Activated CD8-positive, alpha-beta memory T cell treated with anti-CD3 and anti-CD28 coated beads, Interleukin-2, amount 50 U/mL, for 1 hour (primary cell): ENCODE data around the gene SH2B2.
"Not testable (repeated sequence)": the region's sequence is repeated elsewhere in the genome, so short reads cannot be mapped to it uniquely, and the experiment has no call there.

ENCODE experiments used
- DNase-seq: peaks from one replicate; pipeline ENCODE4 v3.0.0-alpha.2; 2020; ENCODE audit errors: extremely low read depth

The SH2B2 gene

DNA sequence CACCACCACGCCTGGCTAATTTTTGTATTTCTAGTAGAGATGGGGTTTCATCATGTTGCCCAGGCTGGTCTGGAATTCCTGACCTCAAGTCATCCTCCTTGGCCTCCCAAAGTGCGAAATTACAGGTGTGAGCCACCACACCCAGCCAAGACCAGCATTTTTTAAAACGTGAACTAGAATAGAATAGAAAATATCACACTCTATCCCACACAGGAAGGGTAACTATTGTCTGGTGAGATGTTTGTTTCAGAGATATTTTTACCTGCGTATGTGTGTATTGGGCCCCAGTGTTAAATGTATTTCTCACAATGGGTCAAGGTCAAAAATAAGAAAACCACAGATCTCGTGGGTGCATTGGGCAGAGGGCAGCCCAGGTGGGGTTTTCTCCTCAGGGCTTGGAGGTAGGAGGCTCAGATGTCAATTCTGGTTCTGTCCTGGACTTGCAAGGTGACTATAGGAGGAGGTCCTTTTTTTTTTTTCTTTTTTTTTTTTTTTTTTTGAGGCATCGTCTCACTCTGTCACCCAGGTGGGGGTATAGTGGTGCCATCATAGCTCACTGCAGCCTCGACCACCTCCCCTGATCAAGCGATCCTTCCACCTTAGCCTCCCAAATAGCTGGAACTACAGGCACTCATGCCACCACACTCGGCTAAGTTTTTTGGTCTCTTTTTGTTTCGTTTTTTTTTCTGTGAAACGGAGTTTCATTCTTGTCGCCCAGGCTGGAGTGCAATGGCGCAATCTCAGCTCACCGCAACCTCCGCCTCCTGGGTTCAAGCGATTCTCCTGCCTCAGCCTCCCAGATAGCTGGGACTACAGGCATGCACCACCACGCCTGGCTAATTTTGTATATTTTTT, 19.0 kb downstream of the SH2B2 start:
- DNase-seq: no peak

DNA sequence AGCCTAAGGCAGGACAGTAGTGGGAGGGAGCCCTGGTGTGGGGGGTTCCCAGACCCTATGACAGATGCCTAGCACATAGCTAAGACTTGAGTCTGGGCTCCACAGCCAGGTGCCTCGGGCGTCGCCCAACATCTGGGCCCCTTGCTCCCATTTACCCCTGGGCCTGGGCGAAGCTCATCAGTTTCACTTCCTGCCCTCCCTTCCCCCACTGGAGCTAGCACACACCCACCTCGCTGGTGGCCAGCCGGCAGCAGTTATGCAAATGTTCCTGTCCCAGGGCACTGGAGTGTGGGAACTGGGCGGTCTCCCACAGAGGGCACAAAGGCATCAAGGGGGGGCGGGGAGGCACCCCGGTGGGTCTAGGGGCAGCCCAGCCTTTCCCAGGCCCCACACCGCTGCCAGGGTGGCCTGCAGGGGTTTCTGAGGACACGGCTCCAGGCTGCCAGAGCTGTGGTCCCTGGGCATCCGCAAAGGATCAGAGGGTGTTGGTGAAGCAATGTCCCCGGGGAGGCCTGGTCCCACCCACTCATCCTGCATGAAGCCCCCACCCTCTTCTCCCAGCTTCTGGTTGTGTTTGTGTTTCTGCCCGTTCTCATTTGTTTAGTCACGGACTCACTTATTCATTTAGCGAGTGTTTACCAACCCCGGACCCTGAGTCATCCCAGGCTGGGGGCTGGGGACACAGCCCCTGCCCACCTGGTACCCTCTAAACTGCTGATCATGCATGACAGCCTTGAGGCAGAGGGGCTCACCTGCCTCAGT, 20.4 kb downstream of the SH2B2 start:
- no peak for DNase-seq

DNA sequence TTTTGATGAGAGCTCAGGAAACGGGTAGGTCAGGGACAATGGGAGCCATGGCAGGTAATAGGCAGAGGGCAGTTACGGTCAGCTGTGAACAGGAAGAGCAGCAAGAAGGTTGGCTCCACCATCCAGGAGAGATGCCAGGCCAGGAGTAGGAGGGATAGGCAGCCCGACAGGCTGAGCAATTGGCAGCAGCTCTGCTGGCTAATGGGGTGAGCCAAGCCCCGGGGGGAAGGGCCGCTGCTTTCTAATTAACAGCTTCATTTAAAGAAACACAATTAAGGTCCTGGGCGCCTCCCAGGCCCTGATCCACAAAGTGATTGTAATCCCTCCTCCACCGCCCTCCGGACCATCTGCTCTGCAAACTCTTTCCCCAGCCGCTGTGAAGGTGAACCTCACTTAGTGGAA, 23.7 kb downstream of the SH2B2 start:
- DNase-seq: no peak

DNA sequence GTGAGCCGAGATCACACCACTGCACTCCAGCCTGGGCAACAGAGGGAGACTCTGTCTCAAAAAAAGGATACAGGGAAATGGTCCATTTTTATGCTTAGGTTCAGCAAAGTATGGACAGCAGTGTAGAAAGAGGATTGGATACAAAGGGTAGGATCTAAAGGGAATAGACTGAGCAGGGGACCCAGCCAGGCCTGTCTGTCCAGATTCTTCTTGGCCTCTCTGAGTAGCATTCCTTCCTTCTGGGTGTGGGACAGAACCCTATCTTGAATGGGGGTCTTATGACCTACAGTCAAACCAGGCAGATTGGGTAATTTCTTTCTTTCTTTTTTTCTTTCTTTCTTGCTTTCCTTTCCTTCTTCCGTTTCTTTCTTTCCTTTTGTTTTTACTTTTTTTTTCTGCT, 25.6 kb downstream of the SH2B2 start:
- no peak for DNase-seq

DNA sequence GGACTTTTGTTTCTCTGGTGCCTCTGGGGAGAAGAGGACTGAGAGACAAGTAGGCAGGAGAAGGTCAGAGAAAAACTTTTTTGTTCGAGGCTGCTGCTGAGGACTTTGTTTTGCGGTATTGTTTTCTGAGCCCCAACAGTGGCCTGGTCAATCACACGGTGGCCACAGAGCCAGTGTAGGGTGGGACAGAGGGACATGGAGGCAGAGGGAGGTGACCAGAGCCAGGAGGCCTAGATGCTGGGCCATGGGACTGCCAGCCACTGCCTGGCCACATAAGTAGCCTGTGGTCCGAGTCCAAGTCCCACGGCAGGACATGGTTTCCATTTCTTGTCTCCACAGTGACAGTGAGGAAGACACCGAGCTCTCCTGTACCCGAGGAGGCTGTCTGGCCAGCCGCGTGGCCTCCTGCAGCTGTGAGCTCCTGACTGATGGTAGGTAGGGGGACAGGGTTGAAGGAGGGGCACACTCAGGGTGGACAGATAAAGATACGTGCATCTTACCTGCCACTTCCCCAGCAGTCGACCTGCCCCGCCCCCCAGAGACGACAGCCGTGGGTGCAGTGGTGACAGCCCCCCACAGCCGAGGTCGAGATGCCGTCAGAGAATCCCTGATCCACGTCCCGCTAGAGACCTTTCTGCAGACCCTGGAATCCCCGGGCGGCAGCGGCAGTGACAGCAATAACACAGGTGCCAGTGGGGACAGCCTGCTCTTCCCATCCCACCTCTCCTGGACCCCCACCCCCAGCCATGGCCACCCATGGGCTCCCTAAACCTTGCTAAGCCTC, 27.5 kb downstream of the SH2B2 start:
- DNase-seq: no peak

DNA sequence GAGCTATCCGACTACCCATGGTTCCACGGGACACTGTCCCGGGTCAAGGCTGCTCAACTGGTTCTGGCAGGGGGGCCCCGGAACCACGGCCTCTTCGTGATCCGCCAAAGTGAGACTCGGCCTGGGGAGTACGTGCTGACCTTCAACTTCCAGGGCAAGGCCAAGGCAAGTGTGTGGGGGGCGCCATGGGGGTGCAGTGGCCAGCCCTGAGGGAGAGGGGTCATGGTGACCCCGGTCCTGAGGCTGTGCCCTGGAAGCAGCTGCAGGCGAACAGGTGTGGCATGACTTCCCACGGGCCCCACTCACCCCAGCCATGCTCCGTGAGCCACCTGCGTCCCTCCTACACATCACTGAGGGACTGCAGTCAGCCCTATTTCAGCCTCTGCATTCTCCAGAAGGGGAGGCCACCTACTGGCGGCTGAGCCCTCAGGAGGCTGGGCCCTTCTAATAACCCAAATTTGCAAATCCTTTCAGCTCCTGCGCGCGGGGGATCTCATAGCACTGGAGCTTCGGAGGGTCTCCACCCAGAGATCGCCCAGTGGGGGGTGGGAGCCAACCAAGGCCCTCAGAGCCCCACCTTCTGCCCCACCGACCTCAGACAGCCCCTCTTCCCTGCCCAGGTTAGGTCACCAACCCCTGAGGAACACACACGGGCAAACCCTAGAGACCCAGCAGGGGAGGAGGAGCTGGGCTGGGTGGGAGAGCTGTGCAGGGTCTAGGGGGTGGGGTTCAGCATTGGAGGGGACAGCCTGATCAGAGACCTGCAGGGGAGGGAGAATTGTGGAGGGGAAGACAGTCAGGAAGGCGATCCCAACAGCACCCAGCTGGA, 30.8 kb downstream of the SH2B2 start:
- DNase-seq: no peak

DNA sequence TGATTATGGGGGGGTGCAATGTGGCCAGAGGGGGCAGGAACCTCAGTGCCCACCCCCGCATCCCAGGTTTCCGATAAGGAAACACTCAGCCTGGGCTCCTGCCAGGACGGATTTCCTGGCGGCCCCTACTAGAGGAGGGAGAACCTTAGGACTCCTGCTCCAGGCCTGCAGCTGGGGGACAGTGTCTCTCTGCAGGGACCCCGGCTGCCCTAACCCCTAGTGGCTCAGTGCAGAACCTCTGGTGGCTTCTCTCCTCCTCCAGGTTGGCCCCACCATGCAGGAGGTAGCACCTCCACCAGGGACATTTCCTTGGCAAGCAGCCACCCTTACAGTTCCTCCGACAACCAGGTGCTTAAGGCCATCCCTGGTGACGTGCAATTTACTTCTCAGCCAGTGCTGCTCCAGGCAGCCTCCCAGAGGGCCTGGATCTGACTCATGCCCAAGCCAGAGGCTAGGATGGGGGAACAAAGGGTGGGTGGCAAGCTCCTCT, 31.9 kb downstream of the SH2B2 start:
- DNase-seq: no peak

DNA sequence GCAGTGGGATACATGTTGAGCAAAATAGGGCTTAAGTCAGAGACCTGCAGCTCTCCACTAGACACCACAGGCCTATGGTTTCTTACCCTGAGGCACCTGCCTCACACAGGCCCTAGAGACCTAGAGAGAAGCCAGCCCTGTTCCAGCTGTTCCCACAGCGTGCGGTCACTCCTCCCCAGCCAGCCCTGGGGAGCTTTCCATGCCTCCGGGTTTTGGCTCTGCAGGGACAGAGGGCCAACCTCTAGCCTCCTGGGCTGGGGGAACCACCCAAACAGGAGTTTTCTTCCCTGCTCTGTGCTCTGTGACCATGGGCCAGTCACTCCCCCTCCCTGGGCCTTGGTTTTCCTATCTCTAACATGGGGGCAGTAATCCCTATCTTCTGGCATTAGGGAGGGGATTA, 33.0 kb downstream of the SH2B2 start:
- no peak for DNase-seq

DNA sequence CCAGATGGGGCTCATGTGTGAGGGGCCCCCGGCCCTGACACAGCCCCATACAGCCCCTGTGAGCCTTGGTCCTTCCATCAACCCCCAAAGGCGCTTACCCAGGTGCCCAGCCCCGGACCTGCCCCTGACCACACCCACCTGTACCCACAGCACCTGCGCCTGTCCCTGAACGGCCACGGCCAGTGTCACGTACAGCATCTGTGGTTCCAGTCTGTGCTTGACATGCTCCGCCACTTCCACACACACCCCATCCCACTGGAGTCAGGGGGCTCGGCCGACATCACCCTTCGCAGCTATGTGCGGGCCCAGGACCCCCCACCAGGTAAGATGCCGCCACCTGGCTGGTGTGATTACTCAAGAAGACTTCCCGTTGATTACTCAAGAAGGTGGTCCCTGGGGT, 33.5 kb downstream of the SH2B2 start:
- no peak for DNase-seq

DNA sequence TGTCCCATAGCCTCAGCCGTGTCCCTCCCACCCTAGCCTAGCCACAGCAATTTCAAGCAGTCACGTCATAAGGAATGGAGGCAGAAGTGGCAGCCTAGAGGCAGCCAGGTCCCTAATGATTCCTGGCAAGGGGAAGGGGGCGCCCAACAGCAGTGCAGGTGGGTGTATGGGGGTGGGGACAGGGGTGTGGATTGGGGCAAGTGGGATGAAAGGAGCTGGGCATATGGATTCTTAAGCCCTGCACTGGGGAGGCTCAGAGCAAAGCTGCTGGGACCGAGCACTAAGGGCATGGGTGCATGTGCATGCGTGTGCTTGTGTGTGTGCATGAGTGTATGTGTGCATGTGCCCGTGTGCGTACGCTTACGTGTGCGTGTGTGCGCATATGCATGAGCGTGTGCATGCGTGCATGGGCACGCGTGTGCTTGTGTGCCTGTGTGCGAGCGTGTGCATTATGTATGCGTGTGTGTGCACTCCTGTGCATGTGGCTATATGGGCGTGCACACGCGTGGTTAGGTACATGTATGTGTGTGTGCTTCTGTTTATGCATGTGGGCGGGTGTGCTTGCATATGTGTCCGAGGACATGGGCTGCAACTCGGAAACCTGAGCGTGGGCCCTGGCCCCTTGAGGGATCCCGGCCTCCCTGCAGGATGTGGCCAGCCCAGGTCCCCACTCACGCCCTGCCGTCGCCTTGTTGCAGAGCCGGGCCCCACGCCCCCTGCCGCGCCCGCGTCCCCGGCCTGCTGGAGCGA, 34.1 kb downstream of the SH2B2 start:
- DNase-seq: no peak

DNA sequence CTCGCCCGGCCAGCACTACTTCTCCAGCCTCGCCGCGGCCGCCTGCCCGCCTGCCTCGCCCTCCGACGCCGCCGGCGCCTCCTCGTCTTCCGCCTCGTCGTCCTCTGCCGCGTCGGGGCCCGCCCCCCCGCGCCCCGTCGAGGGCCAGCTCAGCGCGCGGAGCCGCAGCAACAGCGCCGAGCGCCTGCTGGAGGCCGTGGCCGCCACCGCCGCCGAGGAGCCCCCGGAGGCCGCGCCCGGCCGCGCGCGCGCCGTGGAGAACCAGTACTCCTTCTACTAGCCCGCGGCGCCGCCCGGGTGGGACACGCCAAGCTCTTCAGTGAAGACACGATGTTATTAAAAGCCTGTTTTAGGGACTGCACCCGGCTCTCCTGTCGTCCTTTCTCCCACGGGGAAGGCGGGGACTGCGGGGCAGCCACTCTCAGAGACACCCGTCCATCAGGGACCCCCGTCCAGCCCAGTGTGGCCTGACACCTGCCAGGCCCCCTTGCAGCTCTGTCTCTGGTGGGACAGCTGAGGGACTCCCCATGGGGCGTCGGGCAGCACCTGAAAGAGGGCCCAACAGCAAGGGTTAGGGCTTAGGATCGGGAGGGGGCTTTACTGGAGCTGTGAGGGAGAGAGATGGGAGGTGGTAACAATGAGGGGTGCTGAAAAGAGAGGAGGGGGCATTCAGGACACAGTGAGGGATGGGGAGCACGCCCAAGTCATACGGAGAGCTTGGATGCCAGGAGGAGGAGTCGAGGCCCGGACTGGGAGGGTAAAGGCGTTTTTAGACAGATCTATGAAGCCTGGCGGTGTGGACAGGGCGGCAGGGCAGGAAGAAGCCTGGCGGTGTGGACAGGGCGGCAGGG, 34.9 kb downstream of the SH2B2 start:
- DNase-seq: no peak

DNA sequence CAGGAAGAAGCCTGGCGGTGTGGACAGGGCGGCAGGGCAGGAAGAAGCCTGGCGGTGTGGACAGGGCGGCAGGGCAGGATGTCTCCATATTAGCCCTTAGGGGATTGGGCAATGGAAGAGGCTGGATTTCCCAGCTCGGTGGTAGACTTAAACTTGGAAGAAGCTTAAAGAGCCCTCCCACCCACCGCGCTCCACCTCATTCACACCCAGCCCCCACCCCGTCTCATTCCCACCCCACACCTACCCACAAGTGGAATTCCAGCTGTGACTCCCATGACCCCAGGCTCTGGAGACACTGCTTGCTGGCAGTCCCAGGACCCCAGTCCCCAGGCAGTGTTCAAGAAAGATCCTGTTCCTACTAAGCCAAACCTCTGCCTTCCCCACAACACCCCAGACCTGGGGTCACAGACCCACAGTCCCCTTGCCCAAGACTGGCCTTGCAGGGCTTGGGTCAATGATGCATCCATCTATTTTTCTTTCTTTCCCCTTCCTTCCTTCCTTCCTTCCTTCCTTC, 35.6 kb downstream of the SH2B2 start:
- DNase-seq: no peak

DNA sequence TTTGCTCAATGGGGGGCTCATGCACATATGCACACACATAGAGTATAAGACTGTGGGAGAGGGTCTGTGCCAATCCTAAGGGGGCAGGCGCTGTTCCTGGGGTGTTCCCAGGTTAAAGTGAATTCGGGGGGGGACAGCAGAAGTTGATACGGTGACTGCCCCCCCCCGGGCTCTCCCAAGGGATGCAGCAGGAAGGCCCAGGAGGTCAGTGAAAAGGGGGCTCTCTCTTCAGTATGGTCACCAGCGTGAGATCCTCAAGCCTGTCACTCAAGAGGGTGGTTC, 37.2 kb downstream of the SH2B2 start:
- DNase-seq: no peak

DNA sequence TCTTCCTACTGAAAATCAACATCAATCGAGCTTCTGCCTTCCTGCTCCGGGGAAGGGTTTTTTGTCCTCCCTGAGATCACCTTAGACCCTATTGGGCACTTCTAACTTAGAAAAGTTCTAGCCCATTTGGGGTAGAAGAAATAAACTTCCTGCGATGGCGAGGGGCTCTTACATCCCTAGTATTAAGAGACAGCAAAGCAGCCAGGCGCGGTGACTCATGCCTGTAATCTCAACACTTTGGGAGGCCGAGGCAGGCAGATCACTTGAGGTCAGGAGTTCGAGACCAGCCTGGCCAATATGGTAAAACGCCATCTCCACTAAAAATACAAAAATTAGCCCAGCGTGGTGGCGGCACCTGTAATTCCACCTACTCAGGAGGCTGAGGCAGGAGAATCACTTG, 38.4 kb downstream of the SH2B2 start:
- not testable (repeated sequence) for DNase-seq

DNA sequence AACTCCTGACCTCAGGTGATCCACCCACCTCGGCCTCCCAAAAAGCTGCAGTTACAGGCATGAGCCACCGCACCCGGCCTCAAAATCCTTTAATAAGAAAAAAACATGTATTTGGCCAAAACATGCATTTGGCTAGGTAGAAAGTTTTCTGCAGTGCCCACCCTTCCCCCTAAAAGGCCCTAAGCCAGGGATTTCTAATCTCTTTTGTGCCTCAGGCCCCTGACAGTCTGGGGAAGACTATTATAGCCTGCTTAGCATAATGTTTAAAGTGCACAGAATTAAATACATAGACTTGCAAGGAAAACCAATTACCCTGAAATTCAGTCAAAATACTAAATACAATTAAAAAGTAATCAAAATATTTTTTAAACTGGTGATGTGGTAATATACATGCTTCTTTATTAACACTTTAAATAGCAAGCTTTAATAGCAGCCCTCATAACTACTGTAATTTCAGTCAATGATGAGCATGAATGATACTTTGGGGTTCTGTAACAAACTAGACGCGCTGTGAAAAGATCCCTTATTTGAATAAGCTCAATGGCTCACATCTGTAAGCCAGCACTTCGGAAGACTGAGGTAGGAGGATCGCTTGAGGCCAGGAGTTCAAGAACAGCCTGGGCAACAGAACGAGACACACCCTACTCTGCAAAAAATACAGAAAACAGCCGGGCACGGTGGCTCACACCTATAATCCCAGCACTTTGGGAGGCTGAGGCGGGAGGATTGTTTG, 39.7 kb downstream of the SH2B2 start:
- no peak for DNase-seq

DNA sequence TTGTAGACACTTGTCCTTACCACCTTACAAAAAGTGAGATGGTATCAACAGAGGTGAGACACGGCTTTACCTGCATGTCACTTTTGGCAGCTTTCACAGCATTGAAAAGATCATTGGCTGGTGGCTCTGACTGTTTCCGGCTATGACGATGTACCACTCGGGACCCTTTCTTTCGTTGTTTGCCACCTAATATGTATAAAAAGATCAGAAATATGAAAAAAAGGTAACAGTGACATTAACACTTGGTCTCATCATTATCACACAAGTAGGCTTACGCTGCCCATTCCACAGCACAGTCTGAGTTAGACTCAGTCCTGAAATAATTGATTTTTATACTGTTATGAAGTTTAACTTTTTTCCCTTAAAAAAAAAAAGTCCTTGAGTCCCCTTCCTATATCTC, 40.5 kb downstream of the SH2B2 start:
- not testable (repeated sequence) for DNase-seq

DNA sequence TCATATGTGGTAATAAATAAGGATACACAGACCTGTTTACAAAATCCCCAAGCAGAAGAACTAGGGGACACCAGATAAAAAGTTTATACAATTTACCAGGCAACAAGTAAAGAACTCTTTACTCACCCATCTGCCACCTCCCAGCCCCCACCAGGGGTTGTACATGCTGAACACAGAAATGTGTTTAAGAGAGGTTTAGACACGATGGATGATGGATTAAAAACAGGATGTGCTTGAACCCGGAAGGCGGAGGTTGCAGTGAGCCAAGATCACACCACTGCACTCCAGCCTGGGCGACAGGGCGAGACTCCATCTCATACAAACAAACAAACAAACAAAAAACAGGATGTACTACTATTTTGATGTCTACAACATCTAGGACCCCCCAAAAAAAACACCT, 42.2 kb downstream of the SH2B2 start:
- DNase-seq: not testable (repeated sequence)

DNA sequence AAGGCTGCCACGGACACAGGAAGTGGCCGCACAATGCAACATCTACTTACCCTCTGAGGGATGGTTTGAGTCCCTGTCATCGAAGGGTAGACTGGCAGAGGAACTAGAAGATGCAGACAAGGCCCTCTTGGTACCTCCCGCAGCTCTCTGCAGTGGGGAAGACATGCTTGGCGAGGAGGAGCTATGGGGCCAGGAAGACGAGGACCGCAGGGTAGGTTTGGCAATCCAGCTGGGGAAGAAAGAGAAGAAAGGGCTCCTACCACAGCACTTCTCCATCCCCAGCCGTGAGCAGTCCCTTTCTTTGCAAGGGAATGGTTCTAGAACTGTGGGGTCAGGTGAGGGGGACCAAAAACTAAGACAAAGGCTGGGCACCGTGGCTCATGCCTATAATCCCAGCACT, 42.7 kb downstream of the SH2B2 start:
- not testable (repeated sequence) for DNase-seq
